CMK (cell line): ENCODE data around the gene SHQ1.
"Not testable (repeated sequence)": the region's sequence is repeated elsewhere in the genome, so short reads cannot be mapped to it uniquely, and the experiment has no call there.

Experiments used
- DNase-seq: peaks from one replicate; pipeline ENCODE4 v3.0.0-alpha.2; 2010; ENCODE audit warnings: low read depth

The SHQ1 gene

GRCh38 chr3:72800869-72801268 lies 47.4 kb downstream of the SHQ1 start:
- no peak for DNase-seq

GRCh38 chr3:72798552-72799195 lies 49.6 kb downstream of the SHQ1 start:
- DNase-seq, result no peak

DNA sequence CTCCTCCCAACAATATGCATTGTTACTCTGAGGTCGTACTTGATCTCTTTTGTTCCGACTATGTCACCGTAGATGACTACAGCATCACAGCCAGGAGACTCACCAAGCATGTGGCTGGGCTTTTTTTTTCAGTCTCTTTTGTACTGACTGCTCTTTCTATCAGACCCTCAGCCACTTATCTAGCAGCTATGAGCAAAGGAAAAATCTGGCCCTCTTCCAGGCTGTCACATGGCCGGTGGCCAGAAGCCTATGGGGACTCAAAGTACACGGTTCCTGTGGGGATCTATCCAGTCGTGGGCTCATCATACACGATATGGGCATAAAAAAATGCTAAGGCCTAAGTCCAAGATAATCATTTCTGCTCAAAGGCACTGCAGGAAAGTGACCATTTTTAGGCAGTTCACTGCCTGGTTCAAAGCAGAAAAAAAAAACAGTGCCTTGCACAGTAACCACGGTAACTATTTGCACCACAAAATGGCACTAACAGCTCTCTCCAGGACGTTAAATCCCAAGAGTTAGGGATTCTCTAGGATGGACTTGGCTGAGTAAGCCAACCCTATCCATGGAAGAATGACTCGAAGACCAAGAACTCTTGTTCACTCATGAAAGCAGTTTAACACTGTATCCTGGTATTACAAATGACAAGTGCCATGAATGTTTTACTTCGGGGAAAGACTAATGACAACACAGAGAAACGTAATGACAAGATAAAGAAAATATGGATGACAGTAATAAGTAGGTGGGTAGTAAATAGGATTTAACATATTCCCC lies 50.3 kb downstream of the SHQ1 start:
- DNase-seq, result no peak

DNA sequence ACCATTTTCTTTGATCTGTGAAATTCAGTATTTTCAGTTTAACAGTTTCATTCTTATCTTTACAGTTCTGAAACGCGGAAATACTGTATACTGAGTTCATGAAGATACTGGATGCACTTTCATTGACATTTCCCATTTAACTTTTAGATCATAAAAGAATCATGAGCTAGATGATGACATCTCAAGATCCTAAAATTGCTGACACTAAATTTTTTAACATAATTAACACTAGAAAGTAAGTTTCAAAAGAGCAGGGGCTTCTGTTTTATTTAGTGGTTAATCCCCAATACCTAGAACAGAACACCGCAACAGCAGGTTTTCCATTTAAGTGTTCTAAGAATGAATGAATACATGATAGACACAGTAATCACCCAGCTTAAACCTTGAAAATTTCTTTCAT lies 54.2 kb downstream of the SHQ1 start:
- no peak for DNase-seq

- DNase-seq, result no peak
Measured at GRCh38 chr3:72791161-72791560, 57.1 kb downstream of the SHQ1 start.

DNA sequence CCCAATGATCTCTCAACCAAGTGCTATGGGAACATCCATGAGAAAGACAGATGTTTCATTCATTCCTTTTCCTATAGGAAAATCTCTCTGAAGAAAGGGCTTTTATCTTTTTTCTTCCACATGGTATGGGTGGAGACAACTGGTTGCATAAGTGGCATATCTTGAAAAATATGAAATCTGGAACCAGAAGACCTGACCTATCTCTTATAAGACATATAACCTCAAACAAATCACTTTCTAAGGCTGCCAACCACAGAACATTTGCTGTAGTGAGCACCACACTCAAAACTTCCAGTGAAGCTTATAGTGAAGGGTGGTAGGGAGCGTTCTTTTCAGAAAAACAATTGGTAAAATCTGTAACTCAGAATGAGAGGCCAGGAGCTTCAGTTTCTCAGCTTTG lies 58.5 kb downstream of the SHQ1 start:
- no peak for DNase-seq

DNA sequence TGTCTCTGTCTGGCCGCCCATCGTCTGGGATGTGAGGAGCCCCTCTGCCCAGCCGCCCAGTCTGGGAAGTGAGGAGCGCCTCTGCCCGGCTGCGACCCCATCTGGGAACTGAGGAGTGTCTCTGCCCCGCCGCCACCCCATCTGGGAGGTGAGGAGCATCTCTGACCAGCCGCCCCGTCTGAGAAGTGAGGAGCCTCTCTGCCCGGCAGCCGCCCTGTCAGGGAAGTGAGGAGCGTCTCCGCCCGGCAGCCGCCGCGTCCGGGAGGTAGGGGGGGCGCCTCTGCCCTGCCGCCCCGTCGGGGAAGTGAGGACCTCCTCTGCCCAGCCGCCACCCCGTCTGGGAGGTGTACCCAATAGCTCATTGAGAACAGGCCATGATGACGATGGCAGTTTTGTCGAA lies 60.0 kb downstream of the SHQ1 start:
- not testable (repeated sequence) for DNase-seq

DNA sequence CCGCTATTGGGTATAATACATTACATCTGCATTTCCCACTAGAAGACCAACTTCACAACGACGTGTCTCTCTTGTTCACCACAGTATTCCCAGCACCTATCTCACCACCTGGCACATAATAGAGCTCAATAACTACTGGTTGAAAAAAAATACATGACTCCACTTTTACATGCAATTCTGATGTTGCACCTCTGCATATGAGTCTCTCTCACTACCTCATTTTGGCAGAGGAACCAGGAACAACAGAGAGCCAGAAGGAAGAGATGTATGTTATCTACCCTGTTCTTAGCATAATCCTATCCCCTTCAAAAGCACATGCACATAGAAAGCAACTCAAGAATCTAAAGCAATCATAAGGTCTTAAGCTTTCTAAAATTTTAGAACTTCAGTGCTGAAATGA lies 61.6 kb downstream of the SHQ1 start:
- DNase-seq, result no peak

GRCh38 chr3:72784226-72784625 lies 64.0 kb downstream of the SHQ1 start:
- DNase-seq, result no peak

GRCh38 chr3:72782521-72782920 lies 65.7 kb downstream of the SHQ1 start:
- no peak for DNase-seq

- no peak for DNase-seq
Measured at GRCh38 chr3:72769758-72770540, 78.3 kb downstream of the SHQ1 start.

- DNase-seq, result no peak
Measured at GRCh38 chr3:72768936-72769335, 79.3 kb downstream of the SHQ1 start.

- DNase-seq, result no peak
Measured at GRCh38 chr3:72768481-72768880, 79.8 kb downstream of the SHQ1 start.

DNA sequence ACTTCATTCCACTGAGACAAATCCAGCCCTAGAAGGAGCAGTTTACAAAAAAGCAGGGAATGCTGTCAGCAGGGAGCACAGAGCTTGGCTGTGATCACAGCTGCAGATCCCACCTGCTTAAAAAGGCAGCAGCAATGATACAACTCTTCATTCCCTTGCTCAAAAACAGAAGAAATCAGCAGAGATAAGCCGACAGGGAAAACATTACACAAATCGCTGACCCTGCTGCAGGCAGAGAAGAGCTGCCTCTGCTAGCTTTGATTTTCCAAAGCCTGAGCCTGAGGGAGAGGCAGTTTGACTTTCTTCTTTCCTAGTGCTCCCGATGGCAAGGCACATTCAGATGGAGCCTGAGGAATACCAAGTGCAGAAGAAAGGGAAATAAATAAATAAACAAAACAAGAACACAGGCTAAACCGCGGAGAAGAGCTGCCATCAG lies 80.2 kb downstream of the SHQ1 start:
- DNase-seq, result no peak

GRCh38 chr3:72766866-72767265 lies 81.4 kb downstream of the SHQ1 start:
- DNase-seq, result no peak

DNA sequence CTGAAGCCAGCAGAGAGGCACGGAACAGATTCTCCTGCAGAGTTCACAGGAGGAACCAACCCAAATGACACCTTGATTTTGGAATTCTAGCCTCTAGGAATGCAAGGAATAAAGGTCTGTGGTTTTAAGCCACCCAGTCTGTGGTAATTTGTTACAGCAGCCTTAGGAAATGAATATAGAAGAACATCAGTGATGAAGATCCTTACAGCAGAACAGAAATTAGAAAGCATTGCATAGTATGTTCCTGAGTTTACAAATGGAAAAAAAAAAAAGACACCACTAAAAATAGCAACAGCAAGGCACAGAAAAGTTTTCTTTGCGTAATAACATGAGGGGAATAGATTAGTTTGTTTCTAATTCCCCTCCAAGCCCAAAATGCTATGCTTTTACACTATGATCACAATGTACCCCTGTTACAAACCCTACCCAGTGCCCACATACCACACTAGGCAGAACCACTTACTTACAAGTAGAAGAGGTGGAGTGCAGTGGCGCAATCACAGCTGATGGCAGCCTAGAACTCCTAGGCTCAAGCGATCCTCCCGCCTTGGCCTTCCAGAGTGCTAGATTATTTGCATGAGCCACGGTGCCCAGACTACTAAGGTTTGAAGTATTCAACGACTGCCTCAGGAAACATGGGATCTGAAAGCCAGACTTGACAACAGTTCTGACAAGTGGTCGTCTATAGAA lies 84.3 kb downstream of the SHQ1 start:
- no peak for DNase-seq

- DNase-seq, result no peak
Measured at GRCh38 chr3:72761410-72761809, 86.8 kb downstream of the SHQ1 start.

DNA sequence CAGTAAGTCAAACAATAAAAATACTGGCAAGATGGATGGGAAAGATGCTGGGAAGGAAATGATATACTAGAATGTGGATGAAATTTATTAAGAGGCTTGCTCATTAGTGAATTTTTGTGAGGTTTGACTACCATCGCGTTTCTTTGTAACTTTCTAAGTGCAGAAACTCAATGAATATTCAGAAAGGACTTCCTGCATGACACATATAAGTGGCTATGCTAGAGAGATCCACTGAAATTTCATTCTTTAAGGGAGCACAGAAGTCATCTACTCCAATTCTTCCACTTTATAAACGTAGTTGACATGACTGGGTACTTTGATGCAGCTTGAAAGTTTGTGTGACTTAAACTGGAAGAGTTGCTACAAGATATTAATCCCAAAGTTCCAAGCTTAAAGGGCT lies 88.0 kb downstream of the SHQ1 start:
- no peak for DNase-seq

- DNase-seq, result no peak
Measured at GRCh38 chr3:72756900-72757299, 91.3 kb downstream of the SHQ1 start.

GRCh38 chr3:72754582-72754981 lies 93.7 kb downstream of the SHQ1 start:
- no peak for DNase-seq

DNA sequence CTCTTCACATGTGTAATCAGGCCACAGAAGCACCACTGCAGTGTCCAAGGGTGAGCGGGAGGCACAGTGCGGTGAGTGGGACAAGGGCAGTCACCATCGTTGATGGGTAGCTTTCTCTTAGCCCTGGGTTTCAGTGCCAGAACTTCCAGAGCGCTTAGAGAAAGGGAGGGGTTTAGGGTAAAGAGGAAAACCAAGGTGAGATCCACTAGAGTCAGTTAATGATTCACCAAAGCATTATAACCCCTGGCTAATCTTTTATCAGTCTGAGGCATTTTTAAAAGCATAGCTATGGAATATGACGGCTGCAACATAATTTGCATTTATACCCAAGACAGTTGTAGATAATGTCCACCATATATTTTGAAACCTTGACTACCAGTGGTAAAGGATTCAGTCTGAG lies 94.8 kb downstream of the SHQ1 start:
- no peak for DNase-seq

DNA sequence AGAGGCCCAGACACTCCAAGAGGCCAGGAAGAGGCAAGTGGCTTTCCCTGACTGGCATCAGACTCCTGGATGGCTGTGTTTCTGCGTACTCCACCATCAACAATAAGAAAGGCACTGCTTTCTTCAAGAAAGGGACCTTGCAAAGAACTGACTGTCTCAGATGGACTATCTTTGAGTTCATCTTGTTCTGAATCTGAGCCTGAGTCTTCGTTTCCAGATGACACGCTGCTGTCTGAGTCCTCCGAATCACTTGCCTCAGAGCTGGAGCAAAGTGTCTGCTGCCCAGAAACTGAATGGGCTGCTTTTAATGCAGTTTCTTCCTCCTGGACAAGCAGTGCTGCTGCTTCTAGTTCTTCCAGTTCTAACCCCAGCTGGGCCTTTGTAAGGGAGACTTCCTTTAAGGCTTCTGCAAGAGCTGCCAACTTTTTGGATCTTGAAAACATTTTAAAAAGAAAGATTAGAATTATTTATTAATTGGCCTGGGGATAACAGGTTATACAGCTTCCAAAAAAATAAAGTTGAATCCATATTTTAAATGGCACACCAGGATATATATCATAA lies 97.8 kb downstream of the SHQ1 start:
- DNase-seq, result no peak
